GM06990 (cell line): ENCODE data around the gene NUP107.

Source experiments
- DNase-seq: peaks from one replicate; pipeline ENCODE4 v3.0.0-alpha.2; 2011; ENCODE audit not compliant: insufficient read length; ENCODE audit errors: extremely low read depth
- H3K27me3 ChIP-seq: replicated peaks from 2 replicates; pipeline ENCODE4 v1.6.0; 2011; ENCODE audit warnings: low read length; ENCODE audit not compliant: control insufficient read depth, insufficient read depth
- H3K36me3 ChIP-seq: 2 replicates; pipeline ENCODE4 v1.5.1; 2011; ENCODE audit warnings: low read length; ENCODE audit not compliant: control insufficient read depth, insufficient read depth
- H3K4me3 ChIP-seq: replicated peaks from 2 replicates; pipeline ENCODE4 v1.5.1; 2011; ENCODE audit warnings: low read depth, mild to moderate bottlenecking, control low read depth, low read length
- CTCF ChIP-seq: IDR thresholded peaks from 2 replicates; pipeline ENCODE4 v1.5.1; 2011; ENCODE audit warnings: low read length, control low read depth, mild to moderate bottlenecking, inconsistent platforms; ENCODE audit not compliant: insufficient read depth, poor library complexity, severe bottlenecking

The NUP107 gene

GRCh38 chr12:68695454-68695853, 8.7 kb downstream of the NUP107 start:
- no peak for TF ChIP-seq CTCF
- H3K36me3 ChIP-seq = peaks cover 5% of the 10 kb centered on the region
- DNase-seq = no peak
- H3K27me3 ChIP-seq = no peaks in the 10 kb centered on the region
- no peak overlapping the region for H3K4me3 ChIP-seq

GRCh38 chr12:68699486-68699885, 12.7 kb downstream of the NUP107 start:
- TF ChIP-seq CTCF = no peak
- Histone ChIP-seq H3K27me3 (no peaks in the 10 kb centered on the region), H3K4me3 (no peak overlapping the region), H3K36me3 (peaks cover 4% of the 10 kb centered on the region)
- no peak for DNase-seq

- Histone ChIP-seq H3K27me3 (no peaks in the 10 kb centered on the region), H3K36me3 (peaks cover 4% of the 10 kb centered on the region), H3K4me3 (no peak overlapping the region)
- DNase-seq = no peak
- TF ChIP-seq CTCF = no peak
Observed at GRCh38 chr12:68727776-68728175, 41.0 kb downstream of the NUP107 start.

- TF ChIP-seq CTCF = no peak
- H3K27me3 ChIP-seq = no peaks in the 10 kb centered on the region
- H3K36me3 ChIP-seq = peaks cover 7% of the 10 kb centered on the region
- no peak overlapping the region for H3K4me3 ChIP-seq
- DNase-seq = no peak
Observed at GRCh38 chr12:68733661-68734071, 46.9 kb downstream of the NUP107 start.

- peaks cover 2% of the 10 kb centered on the region; the same call in 1 of the 2 replicates for H3K36me3 ChIP-seq
- DNase-seq = no peak
- no peak overlapping the region for H3K4me3 ChIP-seq
- no peaks in the 10 kb centered on the region for H3K27me3 ChIP-seq
- TF ChIP-seq CTCF = no peak
Observed at GRCh38 chr12:68739891-68740290, 53.1 kb downstream of the NUP107 start.

- no peak for DNase-seq
- Histone ChIP-seq H3K36me3 (peaks cover 2% of the 10 kb centered on the region; the same call in 1 of the 2 replicates), H3K4me3 (no peak overlapping the region), H3K27me3 (no peaks in the 10 kb centered on the region)
- no peak for TF ChIP-seq CTCF
Observed at GRCh38 chr12:68743356-68743755, 56.6 kb downstream of the NUP107 start.
